Naive thymus-derived CD4-positive, alpha-beta T cell (primary cell): ENCODE results near the gene DDN. TPM values are rescaled to one million over a fixed set of nuclear protein-coding genes. Genes with fewer than 3 reads are reported as not detected.
A peak's percentile ranks its signal among the peaks of the same experiment; 100 is the strongest.

ENCODE experiments used
- ATAC-seq: fragments of 150-1000 bp; cut with Tn5 transposase; 2 replicates; pipeline ENCODE4 v1.10.0; 2021; ENCODE audit warnings: mild to moderate bottlenecking, moderate library complexity
- CTCF ChIA-PET: fragments of 350-600 bp; sonication (Branson Sonifier 250); formaldehyde crosslinking; loops from one replicate; lab custom pipeline; 2021; ENCODE audit warnings: antibody characterized with exemption; lab: Charles Lee
- POLR2A ChIA-PET: fragments of 350-600 bp; sonication (Branson Sonifier 250); formaldehyde crosslinking; loops from one replicate; lab custom pipeline; 2021; ENCODE audit warnings: antibody characterized with exemption, inconsistent platforms; lab: Charles Lee
- DNase-seq, 9 donors: peaks; one replicate each; pipeline versions ENCODE4 v3.0.0 to v3.0.0-alpha.2; 2020 to 2022; ENCODE audit warnings: mixed read lengths in 1 of 9
- H3K27ac ChIP-seq: one replicate; pipeline ENCODE4 v1.7.0; 2013; ENCODE audit warnings: mild to moderate bottlenecking, low read depth, low read length, moderate library complexity
- H3K27me3 ChIP-seq, 2 donors: one replicate each; pipeline ENCODE4 v1.7.0; 2013; ENCODE audit warnings: low read length in 2 of 2, mild to moderate bottlenecking in 2 of 2, moderate library complexity in 2 of 2; ENCODE audit not compliant: control insufficient read depth in 2 of 2, insufficient read depth in 2 of 2
- H3K36me3 ChIP-seq, 3 experiments: 1 replicate in 2 of 3; 2 replicates in 1 of 3; pipeline ENCODE4 v1.7.0; 2013; ENCODE audit warnings: low read length in 3 of 3, mild to moderate bottlenecking in 3 of 3, moderate library complexity in 1 of 3; ENCODE audit not compliant: insufficient read depth in 3 of 3, control insufficient read depth in 2 of 3
- H3K4me1 ChIP-seq, 2 donors: one replicate each; pipeline ENCODE4 v1.7.0; 2013; ENCODE audit warnings: low read length in 2 of 2, mild to moderate bottlenecking in 2 of 2, moderate library complexity in 1 of 2; ENCODE audit not compliant: control insufficient read depth in 2 of 2, insufficient read depth in 2 of 2
- H3K4me3 ChIP-seq: 2 replicates; pipeline ENCODE4 v1.7.0; 2013; ENCODE audit warnings: mild to moderate bottlenecking, low read length
- H3K9me3 ChIP-seq, 3 experiments: 1 replicate in 2 of 3; 2 replicates in 1 of 3; pipeline ENCODE4 v1.7.0; 2013; ENCODE audit warnings: low read length in 3 of 3; ENCODE audit not compliant: control insufficient read depth in 2 of 3
- H3K27ac Mint-ChIP-seq, 9 donors: one replicate each; pipeline ENCODE4 v1.8.0; 2020 to 2022; ENCODE audit warnings: mixed read lengths in 9 of 9, mild to moderate bottlenecking in 8 of 9, moderate library complexity in 5 of 9, inconsistent platforms in 2 of 9
- H3K27me3 Mint-ChIP-seq, 5 donors: one replicate each; pipeline ENCODE4 v1.8.0; 2021 to 2022; ENCODE audit warnings: mixed read lengths in 5 of 5, mild to moderate bottlenecking in 1 of 5
- H3K36me3 Mint-ChIP-seq, 5 donors: one replicate each; pipeline ENCODE4 v1.8.0; 2020 to 2022; ENCODE audit warnings: mixed read lengths in 5 of 5, mild to moderate bottlenecking in 3 of 5, inconsistent platforms in 1 of 5
- H3K4me1 Mint-ChIP-seq, 7 donors: one replicate each; pipeline ENCODE4 v1.8.0; 2020 to 2022; ENCODE audit warnings: mixed read lengths in 7 of 7, mild to moderate bottlenecking in 3 of 7, inconsistent platforms in 1 of 7
- H3K4me3 Mint-ChIP-seq, 10 donors: one replicate each; pipeline ENCODE4 v1.8.0; 2020 to 2022; ENCODE audit warnings: mild to moderate bottlenecking in 10 of 10, mixed read lengths in 10 of 10, moderate library complexity in 6 of 10, inconsistent platforms in 2 of 10
- H3K9me3 Mint-ChIP-seq, 11 donors: one replicate each; pipeline ENCODE4 v1.8.0; 2020 to 2022; ENCODE audit warnings: mixed read lengths in 11 of 11, mild to moderate bottlenecking in 4 of 11, inconsistent platforms in 1 of 11, moderate library complexity in 1 of 11
- intact Hi-C, 2 donors: fragments of 100-400 bp; cut with micrococcal nuclease; formaldehyde crosslinking; loops; one replicate each; pipeline ENCODE4 v1.15.1; 2023
- polyA plus RNA-seq, 2 donors: library from polyadenylated mRNA; unstranded; fragments of 300-500 nt; fragmentation: Illumina TruSeq; gene quantifications; one replicate each; pipeline ENCODE4 v1.2.3, GENCODE V29; 2021
- total RNA-seq, 6 experiments: library from RNA in 5 of 6; stranded (reverse) in 5 of 6; gene quantifications; 1 replicate in 5 of 6; 2 replicates in 1 of 6; pipeline ENCODE4 v1.2.3 and lab custom pipeline; 2021 to 2026

The DDN gene
- total and polyA plus RNA-seq, 7 experiments from 2014 or later = 0.19 to 0.71 (median 0.27) TPM; not detected in 4

- Histone ChIP-seq H3K4me3 (no peak overlapping the region), H3K9me3 (no peaks in the 10 kb centered on the region), H3K36me3 (peaks cover 0 to 5% (median 0%) of the 10 kb centered on the region in 3 experiments), H3K27me3 (no peaks in the 10 kb centered on the region), H3K27ac (no peak overlapping the region), H3K4me1 (peaks cover 13% of the 10 kb centered on the region in 2 donors)
- DNase-seq (no peak), ATAC-seq (no peak)
- H3K9me3 Mint-ChIP-seq = no peaks in the 10 kb centered on the region
- peaks cover 4 to 25% (median 21%) of the 10 kb centered on the region in 7 donors for H3K4me1 Mint-ChIP-seq
- POLR2A ChIA-PET = no interaction called here
- H3K4me3 Mint-ChIP-seq = no peak overlapping the region
- peaks cover 0 to 5% (median 0%) of the 10 kb centered on the region in 5 donors for H3K36me3 Mint-ChIP-seq
- H3K27ac Mint-ChIP-seq = no peak overlapping the region
- H3K27me3 Mint-ChIP-seq = peaks cover 0 to 47% (median 5%) of the 10 kb centered on the region in 5 donors
- intact Hi-C loops = no loop called here
- CTCF ChIA-PET = no interaction called here
Observed at GRCh38 chr12:48960834-48961233, 38.3 kb downstream of the DDN start.

GRCh38 chr12:48958049-48958388 is 41.2 kb downstream of the DDN start:
- Histone ChIP-seq H3K4me3 (peak overlapping the region; percentile 86), H3K9me3 (no peaks in the 10 kb centered on the region), H3K36me3 (peaks cover 0 to 6% (median 0%) of the 10 kb centered on the region in 3 experiments), H3K4me1 (peaks cover 17 to 22% of the 10 kb centered on the region in 2 donors), H3K27ac (peak overlapping the region; percentile 80), H3K27me3 (no peaks in the 10 kb centered on the region)
- Mint-ChIP-seq H3K9me3 (peaks cover 0 to 1% (median 0%) of the 10 kb centered on the region in 11 donors), H3K27ac (peak overlapping the region in 7 of 9 donors; percentile 32 to 96 (median 89)), H3K36me3 (peaks cover 0 to 14% (median 10%) of the 10 kb centered on the region in 5 donors), H3K4me3 (peak overlapping the region; percentile 90 to 99 (median 96)), H3K27me3 (peaks cover 0 to 31% (median 5%) of the 10 kb centered on the region in 5 donors), H3K4me1 (peaks cover 27 to 50% (median 43%) of the 10 kb centered on the region in 7 donors)
- ChIA-PET CTCF (interaction anchor here (0.6 to 1.9 kb wide), 10 partner anchors 11 to 106 kb away, joined by 3 to 11 read pairs (median 3); partner anchors contain the start of genes DDX23 and WNT1), POLR2A (interaction anchor here (0.6 to 1.8 kb wide), 8 partner anchors 10 to 230 kb away, joined by 3 to 8 read pairs (median 4); partner anchors contain the start of genes DDX23 and FKBP11)
- no peak for DNase-seq
- no peak for ATAC-seq
- intact Hi-C loops = loop anchor here in 1 of 2 donors (5.0 kb wide), 1 partner anchor 761 kb away; no protein-coding TSS in a partner anchor

GRCh38 chr12:48957141-48958048 is 41.8 kb downstream of the DDN start, which contains the start of gene ARF3:
ARF3 (minus strand) TSS chr12:48957487; CDS start chr12:48941095, 16,392 bp downstream.
- ChIA-PET POLR2A (interaction anchor here (0.7 to 1.8 kb wide), 10 partner anchors 11 to 231 kb away, joined by 3 to 8 read pairs (median 4); partner anchors contain the start of genes DDX23, FKBP11, RND1 and WNT1), CTCF (interaction anchor here (0.6 to 1.9 kb wide), 11 partner anchors 11 to 105 kb away, joined by 3 to 11 read pairs (median 3); partner anchors contain the start of genes DDX23 and WNT1)
- intact Hi-C loops = loop anchor here (1.0 to 5.0 kb wide), 11 partner anchors 13 to 760 kb away; partner anchors contain the start of genes DDX23 (in 2 of the 2), FKBP11 (in 2 of the 2), WNT1 (in 2 of the 2) and PRKAG1 (in 1 of the 2)
- no peaks in the 10 kb centered on the region for H3K9me3 ChIP-seq
- H3K4me3 ChIP-seq = peak within 1 kb of the TSS; percentile 86
- peaks cover 17 to 22% of the 10 kb centered on the region in 2 donors for H3K4me1 ChIP-seq
- peak within 1 kb of the TSS; percentile 80 for H3K27ac ChIP-seq
- H3K27me3 ChIP-seq = no peaks in the 10 kb centered on the region
- ATAC-seq (peak; percentile 96), DNase-seq (peak; percentile 84 to 92 (median 91))
- Mint-ChIP-seq H3K4me3 (peak within 1 kb of the TSS; percentile 90 to 99 (median 96)), H3K27me3 (peaks cover 0 to 29% (median 3%) of the 10 kb centered on the region in 5 donors), H3K36me3 (peaks cover 0 to 20% (median 10%) of the 10 kb centered on the region in 5 donors), H3K27ac (peak within 1 kb of the TSS; percentile 78 to 96 (median 88)), H3K9me3 (peaks cover 0 to 1% (median 0%) of the 10 kb centered on the region in 11 donors), H3K4me1 (peaks cover 27 to 55% (median 47%) of the 10 kb centered on the region in 7 donors)
- H3K36me3 ChIP-seq = peaks cover 0 to 11% (median 0%) of the 10 kb centered on the region in 3 experiments

DNA sequence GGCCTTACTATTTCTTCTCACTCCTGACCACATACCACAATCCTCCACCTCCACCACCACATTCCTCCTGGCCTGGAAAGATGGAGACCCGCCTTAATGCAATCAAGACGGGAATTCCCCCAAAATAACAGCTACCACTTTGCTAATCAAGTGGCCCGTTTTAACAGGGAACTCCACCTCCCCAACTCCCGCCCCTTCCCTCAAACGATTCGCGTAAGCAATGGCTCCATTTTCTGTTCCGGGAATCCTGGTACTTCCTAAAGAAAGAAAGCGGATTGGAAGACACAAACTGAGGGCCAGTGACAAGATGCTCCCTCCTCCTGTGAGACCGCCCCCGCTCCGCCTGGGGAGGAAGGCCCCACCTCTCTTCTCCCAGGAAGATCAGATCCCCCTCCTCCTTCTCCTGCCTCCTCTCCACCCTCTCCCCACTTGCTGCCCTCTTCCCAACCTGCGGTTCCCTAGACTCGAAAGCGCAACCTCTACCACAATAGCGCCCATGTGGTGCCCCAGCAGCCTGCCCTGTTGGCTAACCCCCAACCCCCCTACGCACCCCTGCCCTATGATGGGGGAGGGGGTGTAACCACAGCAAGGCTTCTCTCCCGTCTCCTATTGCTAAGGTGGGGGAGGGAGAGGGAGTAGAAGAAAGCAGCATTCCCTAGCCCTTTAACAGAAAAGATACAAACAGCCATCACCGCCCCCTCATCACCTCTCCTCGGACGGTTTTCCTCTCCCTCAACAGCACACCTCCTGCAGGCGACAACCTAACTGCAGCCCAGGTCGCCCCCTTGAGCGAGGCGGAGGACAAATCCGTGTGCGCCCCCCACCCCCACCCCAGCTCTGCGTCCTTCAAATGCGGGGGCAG is 42.7 kb downstream of the DDN start:
- Mint-ChIP-seq H3K9me3 (peaks cover 0 to 1% (median 0%) of the 10 kb centered on the region in 11 donors), H3K27me3 (peaks cover 0 to 24% (median 3%) of the 10 kb centered on the region in 5 donors), H3K4me3 (peak overlapping the region; percentile 90 to 99 (median 96)), H3K36me3 (peaks cover 0 to 22% (median 10%) of the 10 kb centered on the region in 5 donors), H3K27ac (peak overlapping the region; percentile 78 to 96 (median 83)), H3K4me1 (peaks cover 27 to 62% (median 49%) of the 10 kb centered on the region in 7 donors)
- Histone ChIP-seq H3K27me3 (no peaks in the 10 kb centered on the region), H3K27ac (peak overlapping the region; percentile 80), H3K4me1 (peaks cover 17 to 22% of the 10 kb centered on the region in 2 donors), H3K36me3 (peaks cover 0 to 11% (median 0%) of the 10 kb centered on the region in 3 experiments), H3K4me3 (peak overlapping the region; percentile 86), H3K9me3 (no peaks in the 10 kb centered on the region)
- ChIA-PET CTCF (interaction anchor here (1.0 to 1.9 kb wide), 6 partner anchors 12 to 103 kb away, joined by 3 to 10 read pairs (median 4); partner anchors contain the start of gene WNT1), POLR2A (interaction anchor here (0.8 to 1.8 kb wide), 9 partner anchors 11 to 175 kb away, joined by 3 to 8 read pairs (median 5); partner anchors contain the start of genes DDX23, FKBP11, RND1 and WNT1)
- intact Hi-C loops = loop anchor here (1.0 to 5.0 kb wide), 11 partner anchors 14 to 759 kb away; partner anchors contain the start of genes DDX23 (in 2 of the 2), FKBP11 (in 2 of the 2), WNT1 (in 2 of the 2) and PRKAG1 (in 1 of the 2)
- ATAC-seq = peak; percentile 31
- peak in 1 of 9 donors; percentile 47 for DNase-seq

DNA sequence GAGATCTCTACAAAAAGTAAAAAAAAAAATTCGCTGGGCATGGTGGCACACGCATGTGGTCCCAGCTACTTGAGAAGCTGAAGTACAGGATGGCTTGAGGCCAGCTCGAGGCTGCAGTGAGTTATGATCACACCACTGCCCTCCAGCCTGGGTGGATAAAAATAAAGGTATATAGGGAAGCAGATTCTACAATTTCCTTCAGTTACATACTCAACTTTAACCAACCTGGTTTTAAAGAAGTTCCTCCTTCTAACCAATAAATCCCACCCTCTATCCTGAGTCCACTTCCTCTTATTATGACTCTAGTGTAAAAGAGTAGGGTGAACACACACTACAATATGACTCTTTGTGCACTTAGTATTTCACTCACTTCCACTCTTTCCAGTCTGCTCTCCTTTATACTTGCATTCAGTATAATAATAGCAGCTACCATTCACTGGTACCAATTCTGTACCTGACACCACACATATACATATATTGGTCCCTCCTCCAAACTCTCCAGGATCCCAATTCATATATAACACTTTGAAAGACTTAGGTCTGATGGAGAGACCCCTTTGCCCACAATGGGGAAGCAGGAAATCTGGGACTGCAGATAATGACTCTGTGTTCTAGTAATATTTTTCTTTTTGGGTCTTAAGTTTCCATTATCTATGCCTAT is 44.2 kb downstream of the DDN start:
- H3K27ac ChIP-seq = no peak overlapping the region
- H3K36me3 ChIP-seq = peaks cover 0 to 11% (median 0%) of the 10 kb centered on the region in 3 experiments
- ATAC-seq (no peak), DNase-seq (no peak)
- peak overlapping the region in 7 of 10 donors; percentile 31 to 98 (median 95) for H3K4me3 Mint-ChIP-seq
- H3K27ac Mint-ChIP-seq = peak overlapping the region in 4 of 9 donors; percentile 43 to 85 (median 64)
- peaks cover 0 to 13% (median 0%) of the 10 kb centered on the region in 5 donors for H3K27me3 Mint-ChIP-seq
- H3K27me3 ChIP-seq = no peaks in the 10 kb centered on the region
- H3K9me3 ChIP-seq = no peaks in the 10 kb centered on the region
- intact Hi-C loops = loop anchor here in 1 of 2 donors (5.0 kb wide), 1 partner anchor 758 kb away; no protein-coding TSS in a partner anchor
- H3K4me1 Mint-ChIP-seq = peaks cover 31 to 62% (median 49%) of the 10 kb centered on the region in 7 donors
- peaks cover 0 to 1% (median 0%) of the 10 kb centered on the region in 11 donors for H3K9me3 Mint-ChIP-seq
- peaks cover 0 to 22% (median 10%) of the 10 kb centered on the region in 5 donors for H3K36me3 Mint-ChIP-seq
- peaks cover 17 to 22% of the 10 kb centered on the region in 2 donors for H3K4me1 ChIP-seq
- ChIA-PET CTCF (interaction anchor here (0.7 kb wide), 1 partner anchor 26 kb away, joined by 3 read pairs; no protein-coding TSS in a partner anchor), POLR2A (interaction anchor here (1.8 kb wide), 1 partner anchor 9 kb away, joined by 4 read pairs; no protein-coding TSS in a partner anchor)
- no peak overlapping the region for H3K4me3 ChIP-seq
